PC-3 (cell line): ENCODE data around the gene VWA2.

Experiments used
- EZH2 ChIP-seq: fragments of 300-600 bp; sonication (generic); IDR thresholded peaks from one replicate; pipeline ENCODE4 v1.6.1; 2017; ENCODE audit warnings: antibody characterized with exemption, mild to moderate bottlenecking, low read length; ENCODE audit not compliant: unreplicated experiment
- EZH2phosphoT487 ChIP-seq: fragments of 300-600 bp; sonication (generic); IDR thresholded peaks from 2 replicates; pipeline ENCODE4 v1.6.1; 2018; ENCODE audit warnings: mild to moderate bottlenecking, antibody characterized with exemption, low read length, borderline replicate concordance
- TF ChIP-seq, protein P1 (sequence below): fragments of 300-600 bp; sonication (generic); conservative IDR thresholded peaks from 2 replicates; pipeline ENCODE4 v1.5.1; 2017; ENCODE audit warnings: antibody characterized with exemption, low read depth, mild to moderate bottlenecking, low read length

DNA sequence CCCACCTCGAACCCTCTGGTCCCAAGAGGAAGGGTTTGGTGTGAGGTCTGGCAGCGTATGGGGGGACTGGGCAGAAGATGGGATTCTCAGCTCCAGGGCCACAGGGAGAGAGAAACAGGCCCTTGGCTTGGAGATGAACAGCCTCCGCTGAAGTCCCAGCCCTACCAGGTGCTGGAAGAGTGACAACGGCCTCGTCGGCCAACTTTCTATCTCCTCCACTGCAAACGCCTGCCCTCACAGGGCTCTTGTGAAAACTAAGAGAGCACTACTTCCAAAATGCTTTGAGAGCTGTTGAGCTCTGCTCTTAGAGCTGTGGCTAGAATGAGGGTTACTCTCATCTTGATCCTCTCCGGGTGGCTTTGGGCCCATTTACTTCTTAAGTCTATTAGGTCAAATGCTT, 101.8 kb downstream of the VWA2 start:
- TF ChIP-seq, protein P1, sequence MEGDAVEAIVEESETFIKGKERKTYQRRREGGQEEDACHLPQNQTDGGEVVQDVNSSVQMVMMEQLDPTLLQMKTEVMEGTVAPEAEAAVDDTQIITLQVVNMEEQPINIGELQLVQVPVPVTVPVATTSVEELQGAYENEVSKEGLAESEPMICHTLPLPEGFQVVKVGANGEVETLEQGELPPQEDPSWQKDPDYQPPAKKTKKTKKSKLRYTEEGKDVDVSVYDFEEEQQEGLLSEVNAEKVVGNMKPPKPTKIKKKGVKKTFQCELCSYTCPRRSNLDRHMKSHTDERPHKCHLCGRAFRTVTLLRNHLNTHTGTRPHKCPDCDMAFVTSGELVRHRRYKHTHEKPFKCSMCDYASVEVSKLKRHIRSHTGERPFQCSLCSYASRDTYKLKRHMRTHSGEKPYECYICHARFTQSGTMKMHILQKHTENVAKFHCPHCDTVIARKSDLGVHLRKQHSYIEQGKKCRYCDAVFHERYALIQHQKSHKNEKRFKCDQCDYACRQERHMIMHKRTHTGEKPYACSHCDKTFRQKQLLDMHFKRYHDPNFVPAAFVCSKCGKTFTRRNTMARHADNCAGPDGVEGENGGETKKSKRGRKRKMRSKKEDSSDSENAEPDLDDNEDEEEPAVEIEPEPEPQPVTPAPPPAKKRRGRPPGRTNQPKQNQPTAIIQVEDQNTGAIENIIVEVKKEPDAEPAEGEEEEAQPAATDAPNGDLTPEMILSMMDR = no peak
- TF ChIP-seq EZH2 (no peak), EZH2phosphoT487 (no peak)
